Stimulated activated naive CD8-positive, alpha-beta T cell treated with anti-CD3 and anti-CD28 coated beads, Interleukin-15, Interleukin-2, amounts not matched to agents 100 ng/mL and 50 ng/mL, for 24 hours (primary cell): ENCODE data around the gene FRMPD4.

Experiments used
- H3K27ac Mint-ChIP-seq: one replicate; pipeline ENCODE4 v1.8.0; 2021; ENCODE audit warnings: mild to moderate bottlenecking, mixed read lengths
- H3K27me3 Mint-ChIP-seq: one replicate; pipeline ENCODE4 v1.8.0; 2021; ENCODE audit warnings: mixed read lengths
- H3K36me3 Mint-ChIP-seq: one replicate; pipeline ENCODE4 v1.8.0; 2021; ENCODE audit warnings: low read depth, mixed read lengths
- H3K4me1 Mint-ChIP-seq: one replicate; pipeline ENCODE4 v1.8.0; 2021; ENCODE audit warnings: low read depth, mixed read lengths
- H3K4me3 Mint-ChIP-seq: one replicate; pipeline ENCODE4 v1.8.0; 2021; ENCODE audit warnings: mild to moderate bottlenecking, mixed read lengths
- H3K9me3 Mint-ChIP-seq: one replicate; pipeline ENCODE4 v1.8.0; 2021; ENCODE audit warnings: mixed read lengths

The FRMPD4 gene

DNA sequence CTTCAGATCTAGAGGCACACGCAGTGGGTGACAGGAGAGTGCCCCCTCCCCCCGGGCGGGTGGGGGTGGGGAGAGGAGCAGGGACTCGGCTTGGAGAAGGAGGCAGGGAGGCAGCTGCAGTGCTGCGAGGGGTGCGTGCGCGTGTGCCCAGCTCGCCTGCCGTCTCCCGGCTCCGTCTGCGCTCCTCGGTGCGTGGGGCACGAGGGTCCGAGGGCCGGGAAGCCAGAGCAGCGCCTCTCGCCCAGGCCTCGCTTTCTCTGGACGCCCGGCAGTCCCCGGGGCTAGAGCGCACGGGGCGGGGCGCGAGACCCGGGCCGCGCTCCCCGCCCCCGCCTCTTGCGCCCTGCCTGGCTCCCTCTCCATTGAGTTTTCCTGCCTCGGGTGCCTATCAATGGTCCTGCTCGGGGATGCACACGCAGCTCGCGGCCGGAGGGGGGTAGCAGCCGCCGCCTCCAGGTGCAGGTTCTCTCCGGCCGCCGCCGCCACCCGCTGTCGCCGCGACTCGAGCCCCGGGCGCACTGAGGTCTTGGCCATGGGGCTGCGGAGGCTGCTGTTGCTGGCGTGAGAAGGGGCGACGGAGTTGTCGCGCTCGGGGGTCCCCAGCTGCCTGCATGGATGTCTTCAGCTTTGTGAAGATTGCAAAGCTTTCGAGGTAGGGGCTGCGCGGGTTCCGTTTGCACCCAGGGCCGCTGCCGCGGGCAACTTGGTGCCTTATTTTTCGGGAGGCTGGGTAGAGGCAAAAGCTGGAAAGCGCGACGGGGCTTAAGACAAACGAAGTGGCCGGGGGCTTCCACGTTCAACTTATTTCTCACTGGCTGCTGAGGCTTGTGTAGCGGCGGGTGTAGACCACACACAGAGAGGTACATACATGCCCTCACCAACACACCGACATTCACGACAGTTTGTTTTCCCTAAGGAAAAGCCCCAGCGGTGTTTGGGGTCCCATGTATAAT is at the start of gene FRMPD4:
TSS of gene FRMPD4 (plus strand) at position 113 of the 953 bp plus-strand sequence. CDS start at position 612, 499 bp downstream.
- Mint-ChIP-seq H3K4me1 (no peaks in the 10 kb centered on the region), H3K27ac (no peak within 1 kb of the TSS), H3K9me3 (no peaks in the 10 kb centered on the region), H3K27me3 (peaks cover 11% of the 10 kb centered on the region), H3K36me3 (no peaks in the 10 kb centered on the region), H3K4me3 (no peak within 1 kb of the TSS)

DNA sequence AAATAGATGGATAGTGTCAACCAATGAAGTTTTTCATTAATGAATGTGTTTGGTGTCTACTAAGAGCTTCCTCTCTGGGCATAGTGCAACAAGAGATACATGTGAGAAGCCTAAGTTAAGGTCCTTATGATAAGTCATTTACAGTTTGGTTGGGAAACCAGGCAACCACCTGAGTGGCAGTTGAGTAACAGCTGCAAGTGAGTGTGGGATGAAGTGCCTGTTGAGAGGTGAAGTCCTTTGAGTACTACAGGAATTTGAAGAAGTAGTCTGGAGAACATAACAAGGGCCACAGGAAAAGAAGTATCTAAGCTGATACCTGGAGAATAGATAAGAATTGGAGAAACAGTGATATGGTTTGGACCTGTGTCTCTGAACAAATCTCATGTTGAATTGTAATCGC is 48.5 kb upstream of the FRMPD4 start:
- H3K4me3 Mint-ChIP-seq = no peak overlapping the region
- no peaks in the 10 kb centered on the region for H3K36me3 Mint-ChIP-seq
- H3K4me1 Mint-ChIP-seq = no peaks in the 10 kb centered on the region
- H3K27me3 Mint-ChIP-seq = peaks cover 5% of the 10 kb centered on the region
- no peak overlapping the region for H3K27ac Mint-ChIP-seq
- H3K9me3 Mint-ChIP-seq = no peaks in the 10 kb centered on the region

DNA sequence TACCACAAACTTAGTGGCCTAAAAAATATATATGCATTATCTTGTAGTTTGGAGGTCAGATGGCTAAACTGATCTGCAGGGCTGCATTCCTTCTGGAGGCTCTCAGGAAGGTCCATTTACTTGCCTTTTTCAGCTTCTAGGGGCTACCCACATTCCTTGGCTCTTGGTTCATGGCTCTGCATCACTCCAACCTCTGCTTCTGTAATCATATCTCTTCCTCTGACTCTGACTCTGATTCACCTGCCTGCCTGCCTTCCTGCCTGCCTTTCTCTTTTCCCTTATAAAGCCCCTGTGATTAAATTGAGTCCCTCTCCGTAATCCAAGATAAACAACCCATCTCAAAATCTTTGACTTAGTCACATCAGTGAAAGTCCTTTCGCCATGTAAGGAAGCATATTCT is 25.0 kb upstream of the FRMPD4 start:
- Mint-ChIP-seq H3K27me3 (no peaks in the 10 kb centered on the region), H3K4me3 (no peak overlapping the region), H3K4me1 (no peaks in the 10 kb centered on the region), H3K9me3 (no peaks in the 10 kb centered on the region), H3K36me3 (no peaks in the 10 kb centered on the region), H3K27ac (no peak overlapping the region)

DNA sequence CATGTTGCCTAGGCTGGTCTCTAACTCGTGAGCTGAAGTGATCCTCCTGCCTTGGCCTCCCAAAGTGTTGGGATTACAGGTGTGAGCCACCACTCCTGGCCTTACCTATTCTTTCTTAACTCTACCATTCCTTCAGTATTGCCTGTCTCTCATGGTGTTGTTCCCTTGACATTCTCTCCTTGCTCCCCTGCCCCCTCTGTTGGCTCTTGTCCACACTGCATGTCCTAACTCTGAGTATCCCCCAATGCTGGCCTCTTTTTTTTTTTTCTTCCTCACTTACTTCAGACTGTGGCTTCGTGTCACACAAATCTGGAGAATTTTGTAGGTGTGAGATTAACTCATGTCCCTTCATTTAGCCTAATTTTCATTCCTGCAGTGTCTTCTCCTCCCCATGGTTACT is 22.9 kb upstream of the FRMPD4 start:
- Mint-ChIP-seq H3K36me3 (no peaks in the 10 kb centered on the region), H3K4me3 (no peak overlapping the region), H3K9me3 (no peaks in the 10 kb centered on the region), H3K27ac (no peak overlapping the region), H3K27me3 (no peaks in the 10 kb centered on the region), H3K4me1 (no peaks in the 10 kb centered on the region)

DNA sequence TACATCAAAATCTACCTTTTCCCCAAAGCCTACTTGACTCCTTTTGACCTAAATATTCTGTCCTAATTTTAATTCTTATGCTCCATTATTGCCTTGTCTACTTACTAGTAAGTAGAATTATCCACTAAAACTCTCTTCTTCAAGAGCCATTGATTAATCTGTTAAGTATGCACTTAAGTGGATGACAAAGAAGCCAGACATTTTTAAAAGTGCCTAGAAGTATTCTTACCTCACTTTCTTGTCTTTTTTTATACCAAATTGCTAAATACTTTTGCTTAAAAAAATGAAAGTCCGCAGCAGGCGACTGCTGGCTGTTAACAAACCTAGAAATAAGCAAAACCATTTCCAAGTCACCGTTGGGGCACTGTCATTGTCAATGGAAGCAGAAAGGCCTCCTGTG is 20.1 kb upstream of the FRMPD4 start:
- Mint-ChIP-seq H3K4me1 (no peaks in the 10 kb centered on the region), H3K9me3 (no peaks in the 10 kb centered on the region), H3K27ac (no peak overlapping the region), H3K4me3 (no peak overlapping the region), H3K36me3 (no peaks in the 10 kb centered on the region), H3K27me3 (no peaks in the 10 kb centered on the region)

DNA sequence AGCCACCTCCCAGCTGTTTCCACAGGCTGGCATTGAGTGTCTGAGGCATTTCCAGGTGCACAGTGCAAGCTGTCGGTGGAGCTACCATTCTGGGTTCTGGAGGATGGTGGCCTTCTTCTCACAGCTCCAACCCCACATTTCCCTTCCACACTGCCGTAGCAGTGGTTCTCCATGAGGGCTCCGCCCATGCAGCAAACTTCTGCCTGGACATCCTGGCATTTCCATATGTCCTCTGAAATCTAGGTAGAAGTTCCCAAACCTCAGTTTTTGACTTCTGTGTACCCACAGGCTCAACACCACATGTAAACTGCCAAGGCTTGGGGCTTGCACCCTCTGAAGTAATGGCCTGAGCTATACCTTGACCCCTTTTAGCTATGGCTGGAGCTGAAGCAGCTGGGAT is 10.3 kb upstream of the FRMPD4 start:
- no peak overlapping the region for H3K4me3 Mint-ChIP-seq
- H3K36me3 Mint-ChIP-seq = no peaks in the 10 kb centered on the region
- no peaks in the 10 kb centered on the region for H3K4me1 Mint-ChIP-seq
- no peak overlapping the region for H3K27ac Mint-ChIP-seq
- H3K27me3 Mint-ChIP-seq = peaks cover 3% of the 10 kb centered on the region
- H3K9me3 Mint-ChIP-seq = peaks cover 10% of the 10 kb centered on the region

DNA sequence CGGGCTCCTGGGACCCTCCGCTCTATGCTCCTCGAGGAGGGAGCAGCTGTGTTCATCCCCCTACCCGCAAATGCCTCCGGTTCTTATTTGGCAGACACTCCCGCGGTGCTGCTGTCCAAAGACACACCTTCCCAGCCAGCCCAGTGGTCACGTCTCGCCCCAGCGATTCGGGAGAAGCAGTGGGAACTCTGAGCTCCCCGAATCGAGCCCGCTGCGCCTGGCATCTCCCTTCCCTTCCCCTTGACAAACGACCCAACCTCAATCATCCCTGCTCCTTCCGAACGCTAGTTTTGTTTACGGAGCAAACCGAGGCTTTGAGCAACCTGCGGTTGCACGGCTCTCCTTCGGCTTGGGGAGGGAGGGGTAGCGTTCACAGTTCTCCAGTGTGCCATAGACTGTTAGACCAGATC is 317 bp upstream of the FRMPD4 start:
- no peak overlapping the region for H3K27ac Mint-ChIP-seq
- H3K36me3 Mint-ChIP-seq = no peaks in the 10 kb centered on the region
- H3K4me3 Mint-ChIP-seq = no peak overlapping the region
- H3K27me3 Mint-ChIP-seq = peaks cover 11% of the 10 kb centered on the region
- H3K9me3 Mint-ChIP-seq = no peaks in the 10 kb centered on the region
- no peaks in the 10 kb centered on the region for H3K4me1 Mint-ChIP-seq

DNA sequence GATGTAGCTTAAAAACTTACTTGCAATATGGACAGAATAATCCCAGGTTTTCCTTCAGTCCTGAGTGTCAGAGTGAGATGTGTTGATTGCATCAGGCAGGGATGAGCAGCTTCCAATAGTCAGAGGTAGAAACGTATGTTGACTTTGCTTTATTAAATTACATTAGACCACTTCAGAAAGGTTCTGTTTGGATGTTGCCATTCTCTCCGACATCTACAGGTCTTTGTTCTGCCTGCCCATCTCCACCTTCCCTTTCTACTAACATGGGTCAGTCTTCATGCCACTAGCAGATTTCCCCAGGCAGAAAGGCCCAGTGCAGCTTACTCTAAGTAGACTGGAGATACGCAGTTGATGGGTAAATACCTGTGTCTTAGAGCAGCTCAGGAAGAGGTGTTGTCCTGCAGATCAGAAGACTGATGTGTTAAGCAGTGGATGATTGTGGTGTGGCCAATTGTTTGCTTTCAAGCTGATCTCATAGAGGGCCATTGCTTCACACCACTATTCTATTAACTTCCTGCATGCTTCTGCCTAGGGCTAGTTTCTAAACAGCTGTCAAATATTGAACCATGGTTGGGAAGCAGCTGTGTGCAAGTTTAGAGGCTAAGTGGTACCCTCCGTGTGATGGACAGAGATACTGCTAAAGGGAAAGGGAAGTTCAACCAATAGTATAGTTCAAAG is 1.8 kb downstream of the FRMPD4 start:
- H3K36me3 Mint-ChIP-seq = no peaks in the 10 kb centered on the region
- no peak overlapping the region for H3K27ac Mint-ChIP-seq
- no peaks in the 10 kb centered on the region for H3K9me3 Mint-ChIP-seq
- H3K4me1 Mint-ChIP-seq = no peaks in the 10 kb centered on the region
- H3K4me3 Mint-ChIP-seq = no peak overlapping the region
- peaks cover 11% of the 10 kb centered on the region for H3K27me3 Mint-ChIP-seq

DNA sequence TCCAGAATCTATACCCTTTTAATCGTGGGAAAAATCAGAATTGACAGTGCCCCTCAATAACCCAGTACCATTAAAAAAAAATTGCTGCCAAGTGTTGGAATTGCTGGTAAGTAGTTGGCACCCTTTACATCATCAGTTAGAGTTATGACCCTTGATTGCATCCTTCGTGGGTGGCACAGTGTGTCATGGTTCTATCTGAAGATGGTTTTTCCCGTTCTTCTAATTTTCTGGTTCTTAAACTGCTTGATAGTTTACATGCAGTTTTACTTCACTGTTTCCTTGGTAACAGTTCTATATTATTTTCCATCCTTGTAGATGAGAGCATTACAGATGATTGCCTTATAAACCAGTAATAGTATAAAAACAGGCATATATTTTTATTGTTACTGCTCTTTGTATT is 3.2 kb downstream of the FRMPD4 start:
- Mint-ChIP-seq H3K27me3 (peaks cover 7% of the 10 kb centered on the region), H3K4me3 (no peak overlapping the region)

DNA sequence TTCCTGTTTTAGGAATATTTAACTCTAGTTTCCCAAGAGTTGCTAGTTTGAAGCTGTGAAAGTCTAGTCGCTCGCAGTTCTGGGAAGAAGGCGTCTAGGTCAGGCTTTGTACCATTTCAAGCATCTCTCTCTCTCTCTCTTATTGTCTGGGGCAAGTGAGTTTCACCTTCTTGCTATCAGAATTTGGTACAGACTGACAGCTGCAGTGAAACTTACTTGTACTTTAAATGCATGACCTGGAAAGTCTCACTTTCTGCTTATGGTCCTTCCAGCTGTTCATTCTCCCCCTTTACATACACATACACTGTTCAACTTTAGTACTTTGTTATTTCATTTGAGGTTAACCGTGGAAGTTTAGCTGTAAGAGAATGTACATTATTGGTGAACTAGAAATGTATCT is 4.4 kb downstream of the FRMPD4 start:
- Mint-ChIP-seq H3K36me3 (no peaks in the 10 kb centered on the region), H3K9me3 (no peaks in the 10 kb centered on the region), H3K27me3 (peaks cover under 1% of the 10 kb centered on the region), H3K4me3 (no peak overlapping the region), H3K27ac (no peak overlapping the region), H3K4me1 (no peaks in the 10 kb centered on the region)

More for the DNA sequence above, 3.2 kb downstream of the FRMPD4 start:
- no peaks in the 10 kb centered on the region for H3K4me1 Mint-ChIP-seq
- H3K27ac Mint-ChIP-seq = no peak overlapping the region
- no peaks in the 10 kb centered on the region for H3K36me3 Mint-ChIP-seq
- H3K9me3 Mint-ChIP-seq = no peaks in the 10 kb centered on the region

DNA sequence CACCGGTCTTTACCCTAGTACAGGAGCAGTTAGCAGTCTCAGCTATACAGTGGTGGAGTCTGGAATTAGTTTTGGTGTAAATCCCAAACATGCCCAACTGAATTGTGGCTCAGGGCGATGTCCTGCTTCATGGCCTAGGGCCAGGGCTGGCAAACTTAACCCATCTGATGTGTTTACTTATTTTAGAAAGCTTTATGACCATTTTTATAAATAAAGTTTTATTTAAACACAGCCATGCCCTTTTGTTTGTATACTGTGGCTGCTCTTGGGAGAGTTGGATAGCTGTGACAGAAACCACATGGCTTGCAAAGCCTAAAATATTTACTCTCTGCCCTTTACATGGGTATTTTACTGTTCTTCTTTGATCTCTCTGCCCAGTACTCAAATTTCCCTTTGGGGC is 7.1 kb downstream of the FRMPD4 start:
- H3K27ac Mint-ChIP-seq = no peak overlapping the region
- no peaks in the 10 kb centered on the region for H3K27me3 Mint-ChIP-seq
- no peaks in the 10 kb centered on the region for H3K9me3 Mint-ChIP-seq
- no peaks in the 10 kb centered on the region for H3K36me3 Mint-ChIP-seq
- H3K4me1 Mint-ChIP-seq = no peaks in the 10 kb centered on the region
- H3K4me3 Mint-ChIP-seq = no peak overlapping the region

DNA sequence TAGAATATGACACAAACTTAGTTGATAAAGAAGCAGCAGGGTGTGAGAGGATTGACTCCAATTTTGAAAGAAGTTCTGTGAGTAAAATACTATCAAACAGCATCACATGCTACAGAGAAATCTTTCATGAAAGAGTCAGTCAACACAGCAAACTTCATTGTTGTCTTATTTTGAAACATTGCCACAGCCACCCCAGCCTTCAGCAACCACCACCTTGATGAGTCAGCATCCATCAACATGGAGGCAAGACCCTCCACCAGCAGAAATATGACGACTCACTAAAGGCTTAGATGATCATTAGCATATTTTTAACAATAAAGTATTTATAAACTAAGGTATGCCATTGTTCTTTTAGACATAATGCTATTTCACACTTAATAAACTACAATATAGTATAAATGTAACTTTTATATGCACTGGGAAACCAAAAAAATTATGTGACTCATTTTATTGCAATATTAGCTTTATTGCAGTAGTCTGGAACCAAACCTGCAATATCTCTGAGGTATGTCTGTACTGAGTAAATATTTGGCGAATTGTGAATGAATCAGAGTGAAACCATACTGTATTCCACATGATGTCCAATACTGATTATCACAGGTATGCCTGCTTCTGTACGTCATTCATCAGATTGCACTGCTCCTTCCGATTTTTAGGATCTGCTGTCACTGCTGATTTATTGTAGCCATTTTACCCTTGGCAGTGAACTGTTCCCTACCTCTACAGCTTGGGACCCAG is 11.6 kb downstream of the FRMPD4 start:
- Mint-ChIP-seq H3K4me3 (no peak overlapping the region), H3K27ac (no peak overlapping the region), H3K9me3 (no peaks in the 10 kb centered on the region), H3K36me3 (no peaks in the 10 kb centered on the region), H3K27me3 (no peaks in the 10 kb centered on the region), H3K4me1 (no peaks in the 10 kb centered on the region)

DNA sequence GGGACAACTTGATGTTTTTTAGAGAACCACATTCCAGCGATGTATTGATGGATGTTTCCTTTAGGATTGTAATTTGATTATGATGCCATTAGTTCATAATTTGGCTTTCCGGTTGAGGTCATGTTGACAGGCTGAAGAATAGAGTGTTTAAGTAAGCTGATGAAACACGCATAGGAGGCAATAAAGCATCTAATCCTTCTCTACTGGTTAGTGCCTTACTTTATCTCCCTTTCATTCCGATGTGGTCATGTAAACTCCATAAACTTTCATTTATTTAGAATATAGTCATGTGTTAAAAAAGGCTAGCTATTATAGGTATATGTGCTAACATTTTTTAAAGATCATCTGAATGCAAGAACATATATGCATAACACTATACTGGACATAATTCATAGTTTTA is 15.0 kb downstream of the FRMPD4 start:
- H3K36me3 Mint-ChIP-seq = no peaks in the 10 kb centered on the region
- H3K4me1 Mint-ChIP-seq = no peaks in the 10 kb centered on the region
- no peaks in the 10 kb centered on the region for H3K27me3 Mint-ChIP-seq

DNA sequence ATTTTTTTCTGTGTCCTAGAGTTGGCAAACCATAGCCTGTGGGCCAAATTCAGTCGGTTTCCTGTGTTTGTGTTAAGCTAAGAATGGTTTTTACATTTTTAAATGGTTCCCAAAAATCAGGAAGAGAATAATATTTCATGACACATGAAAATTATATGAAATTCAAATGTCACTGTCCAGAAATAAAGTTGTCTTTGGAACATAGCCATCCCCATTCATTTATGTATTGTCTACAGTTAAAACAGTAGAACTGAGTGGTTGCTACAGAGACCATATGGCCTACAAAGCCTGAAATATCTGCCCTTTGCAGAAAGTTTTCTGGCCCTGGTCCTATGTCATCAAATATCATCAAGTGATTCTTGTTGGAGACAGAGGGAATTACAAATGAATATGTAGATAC is 15.5 kb downstream of the FRMPD4 start:
- Mint-ChIP-seq H3K36me3 (no peaks in the 10 kb centered on the region), H3K4me3 (no peak overlapping the region), H3K9me3 (no peaks in the 10 kb centered on the region), H3K4me1 (no peaks in the 10 kb centered on the region), H3K27ac (no peak overlapping the region), H3K27me3 (no peaks in the 10 kb centered on the region)

More for the DNA sequence above, 15.0 kb downstream of the FRMPD4 start:
- Mint-ChIP-seq H3K9me3 (no peaks in the 10 kb centered on the region), H3K4me3 (no peak overlapping the region), H3K27ac (no peak overlapping the region)

DNA sequence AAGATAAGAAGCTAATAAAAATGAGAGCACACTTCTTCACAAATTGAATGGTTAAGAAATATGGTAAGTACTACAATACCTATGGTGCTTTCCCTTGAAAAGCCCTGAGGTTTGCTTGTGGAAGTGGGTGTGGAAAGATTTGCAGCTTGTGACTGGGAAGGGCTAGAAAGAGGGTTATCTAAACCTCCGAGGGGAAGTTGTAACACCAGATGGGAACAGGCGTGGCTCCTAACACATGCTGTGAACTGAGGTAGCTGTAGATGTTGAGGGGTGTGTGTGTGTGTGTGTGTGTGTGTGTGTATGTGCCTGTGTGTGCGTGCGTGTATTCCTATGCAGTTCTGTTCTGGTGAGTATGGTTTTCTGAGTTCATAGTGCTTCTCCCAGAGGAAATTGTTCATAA is 21.5 kb downstream of the FRMPD4 start:
- H3K27me3 Mint-ChIP-seq = no peaks in the 10 kb centered on the region
- H3K36me3 Mint-ChIP-seq = no peaks in the 10 kb centered on the region
- H3K4me1 Mint-ChIP-seq = no peaks in the 10 kb centered on the region
- no peaks in the 10 kb centered on the region for H3K9me3 Mint-ChIP-seq
- no peak overlapping the region for H3K27ac Mint-ChIP-seq
- H3K4me3 Mint-ChIP-seq = no peak overlapping the region
